H1 (cell line): ENCODE data around the gene CDC42SE1. TPM values are rescaled to one million over a fixed set of nuclear protein-coding genes. Genes with fewer than 3 reads are reported as not detected.

ENCODE experiments used
- CTCF ChIA-PET: fragments of 300-600 bp; sonication (Branson Sonifier 250); formaldehyde crosslinking; loops from one replicate; lab custom pipeline; 2021; ENCODE audit not compliant: partially characterized antibody; lab: Charles Lee
- POLR2A ChIA-PET: fragments of 300-600 bp; sonication (Branson Sonifier 250); formaldehyde crosslinking; loops from one replicate; lab custom pipeline; 2021; ENCODE audit warnings: inconsistent platforms; ENCODE audit not compliant: partially characterized antibody; lab: Charles Lee
- DNase-seq, 2 experiments: peaks; one replicate each; pipeline versions ENCODE4 v3.0.0 to v3.0.0-alpha.2; 2010 to 2022; ENCODE audit warnings: low spot score in 2 of 2, low read depth in 1 of 2, mixed read lengths in 1 of 2
- FAIRE-seq: peaks from 2 replicates; lab custom pipeline; 2011; peaks lifted over from hg19 to GRCh38; lab: Jason Lieb, UNC
- H2AFZ ChIP-seq: 2 replicates; pipeline ENCODE4 v1.8.1; 2012; ENCODE audit warnings: low read length, inconsistent platforms
- H2AK5ac ChIP-seq: 2 replicates; pipeline ENCODE4 v1.6.1; 2013; ENCODE audit warnings: low read depth, low read length
- H2BK120ac ChIP-seq: replicated peaks from 2 replicates; pipeline ENCODE3; 2013; ENCODE audit warnings: low read depth, low read length, inconsistent platforms
- H2BK12ac ChIP-seq: 2 replicates; pipeline ENCODE4 v1.6.1; 2013; ENCODE audit warnings: low read depth, low read length
- H2BK15ac ChIP-seq: 2 replicates; pipeline ENCODE4 v1.6.1; 2013; ENCODE audit warnings: low read length
- H2BK20ac ChIP-seq: 2 replicates; pipeline ENCODE4 v1.6.1; 2013; ENCODE audit warnings: low read length
- H2BK5ac ChIP-seq: 2 replicates; pipeline ENCODE4 v1.6.1; 2013; ENCODE audit warnings: low read depth, low read length
- H3K14ac ChIP-seq: 2 replicates; pipeline ENCODE4 v1.6.1; 2013; ENCODE audit warnings: inconsistent platforms; ENCODE audit not compliant: insufficient read length
- H3K18ac ChIP-seq: 2 replicates; pipeline ENCODE4 v1.6.1; 2013; ENCODE audit warnings: low read length; ENCODE audit errors: extremely low read depth
- H3K23ac ChIP-seq: 2 replicates; pipeline ENCODE4 v1.6.1; 2013; ENCODE audit warnings: inconsistent platforms; ENCODE audit not compliant: insufficient read length
- H3K23me2 ChIP-seq: 2 replicates; pipeline ENCODE4 v1.6.1; 2013; ENCODE audit warnings: low read depth, low read length
- H3K27ac ChIP-seq: 2 replicates; pipeline ENCODE4 v1.6.1; 2011; ENCODE audit warnings: low read depth, low read length, inconsistent platforms
- H3K27me3 ChIP-seq, 4 experiments: replicated peaks in 1 of 4; 1 replicate in 1 of 4; 2 replicates in 3 of 4; pipeline versions ENCODE4 v1.6.1 to v1.8.1; 2011 to 2013; ENCODE audit warnings: low read length in 3 of 4, mild to moderate bottlenecking in 3 of 4, inconsistent platforms in 2 of 4, mixed read lengths in 2 of 4, moderate library complexity in 1 of 4; ENCODE audit not compliant: control insufficient read depth in 3 of 4, insufficient read depth in 3 of 4; ENCODE audit errors: extremely low read depth in 1 of 4
- H3K36me3 ChIP-seq, 4 experiments: 2 replicates each; pipeline versions ENCODE4 v1.6.1 to v1.8.1; 2011 to 2013; ENCODE audit warnings: mild to moderate bottlenecking in 4 of 4, low read length in 3 of 4, moderate library complexity in 2 of 4, control low read depth in 1 of 4, inconsistent platforms in 1 of 4; ENCODE audit not compliant: insufficient read depth in 4 of 4, control insufficient read depth in 2 of 4
- H3K4ac ChIP-seq: replicated peaks from 2 replicates; pipeline ENCODE3; 2013; ENCODE audit warnings: low read length, low read depth, mixed read lengths, inconsistent platforms; ENCODE audit not compliant: insufficient read length
- H3K4me1 ChIP-seq, 4 experiments: replicated peaks in 1 of 4; 1 replicate in 1 of 4; 2 replicates in 3 of 4; pipeline versions ENCODE4 v1.6.1 to v1.8.1; 2011 to 2013; ENCODE audit warnings: low read length in 3 of 4, inconsistent platforms in 2 of 4, mixed read lengths in 1 of 4; ENCODE audit not compliant: insufficient read depth in 4 of 4, control insufficient read depth in 3 of 4
- H3K4me2 ChIP-seq, 2 experiments: 2 replicates each; pipeline versions ENCODE4 v1.6.1 to v1.8.1; 2011 to 2013; ENCODE audit warnings: low read depth in 2 of 2, low read length in 2 of 2, control low read depth in 1 of 2, inconsistent platforms in 1 of 2, mild to moderate bottlenecking in 1 of 2; ENCODE audit not compliant: insufficient read depth in 1 of 2
- H3K4me3 ChIP-seq, 4 experiments: fragments of 200-600, 300-600 bp in 1 of 4; sonication (generic), shearing (Covaris generic), sonication (Bioruptor Twin) in 1 of 4; 2 replicates each; pipeline versions ENCODE4 v1.5.1 to v1.8.1; 2011 to 2016; ENCODE audit warnings: low read length in 4 of 4, low read depth in 3 of 4, control low read depth in 2 of 4, inconsistent platforms in 2 of 4, mild to moderate bottlenecking in 2 of 4, mixed read lengths in 1 of 4, moderate library complexity in 1 of 4; ENCODE audit not compliant: insufficient read depth in 2 of 4; ENCODE audit errors: extremely low read depth in 1 of 4
- H3K56ac ChIP-seq: replicated peaks from 2 replicates; pipeline ENCODE3; 2013; ENCODE audit warnings: low read depth, mild to moderate bottlenecking, mixed read lengths, low read length, inconsistent platforms; ENCODE audit not compliant: insufficient read length
- H3K79me1 ChIP-seq: 2 replicates; pipeline ENCODE4 v1.6.1; 2013; ENCODE audit warnings: low read depth, low read length, control low read depth
- H3K79me2 ChIP-seq, 2 experiments: 2 replicates each; pipeline versions ENCODE4 v1.6.1 to v1.8.1; 2012 to 2013; ENCODE audit warnings: low read length in 2 of 2, mild to moderate bottlenecking in 2 of 2, inconsistent platforms in 1 of 2; ENCODE audit not compliant: insufficient read depth in 2 of 2, control insufficient read depth in 1 of 2
- H3K9ac ChIP-seq, 4 experiments: replicated peaks in 1 of 4; 1 replicate in 1 of 4; 2 replicates in 3 of 4; pipeline versions ENCODE4 v1.6.1 to v1.8.1; 2011 to 2013; ENCODE audit warnings: low read depth in 3 of 4, low read length in 3 of 4, control low read depth in 2 of 4, mild to moderate bottlenecking in 2 of 4, moderate library complexity in 2 of 4, inconsistent platforms in 1 of 4; ENCODE audit errors: extremely low read depth in 1 of 4
- H3K9me3 ChIP-seq, 2 experiments: 2 replicates each; pipeline versions ENCODE4 v1.6.1 to v1.8.1; 2012 to 2013; ENCODE audit warnings: mild to moderate bottlenecking in 2 of 2, moderate library complexity in 2 of 2, control low read depth in 1 of 2, inconsistent platforms in 1 of 2, low read depth in 1 of 2, low read length in 1 of 2, mixed read lengths in 1 of 2; ENCODE audit not compliant: insufficient read depth in 2 of 2
- H4K20me1 ChIP-seq, 2 experiments: replicated peaks in 1 of 2; 2 replicates each; pipeline versions ENCODE3 to v1.8.1; 2011 to 2013; ENCODE audit warnings: inconsistent platforms in 2 of 2, low read length in 2 of 2, mild to moderate bottlenecking in 1 of 2; ENCODE audit not compliant: insufficient read depth in 2 of 2, control insufficient read depth in 1 of 2
- H4K5ac ChIP-seq: 2 replicates; pipeline ENCODE4 v1.6.1; 2013; ENCODE audit warnings: low read length, low read depth, mixed read lengths, inconsistent platforms; ENCODE audit not compliant: insufficient read length
- H4K8ac ChIP-seq: 2 replicates; pipeline ENCODE4 v1.8.0; 2013; ENCODE audit warnings: mild to moderate bottlenecking, moderate library complexity, low read length, inconsistent platforms; ENCODE audit not compliant: insufficient read depth; ENCODE audit errors: extremely low read depth
- H4K91ac ChIP-seq: replicated peaks from 2 replicates; pipeline ENCODE3; 2013; ENCODE audit warnings: low read length, mixed read lengths, inconsistent platforms; ENCODE audit not compliant: insufficient read length
- BRCA1 ChIP-seq: IDR thresholded peaks from 2 replicates; pipeline ENCODE4 v1.6.1; 2012; ENCODE audit warnings: low read depth, low read length, improper control_type of control experiment
- CBX8 ChIP-seq: fragments of 300-800, 300-1000 bp; sonication (generic); IDR thresholded peaks from 2 replicates; pipeline ENCODE4 v1.7.1; 2016; ENCODE audit warnings: low read depth, low read length, borderline replicate concordance
- MAFK ChIP-seq: IDR thresholded peaks from 2 replicates; pipeline ENCODE4 v1.6.1; 2012; ENCODE audit warnings: low read depth, mild to moderate bottlenecking, improper control_type of control experiment, low read length
- MAX ChIP-seq: IDR thresholded peaks from 2 replicates; pipeline ENCODE4 v1.6.1; 2012; ENCODE audit warnings: inconsistent platforms
- NRF1 ChIP-seq: IDR thresholded peaks from 2 replicates; pipeline ENCODE4 v1.6.1; 2011; ENCODE audit warnings: mild to moderate bottlenecking, low read depth, low read length, improper control_type of control experiment
- PHF8 ChIP-seq: fragments of 200-600 bp; sonication (generic); conservative IDR thresholded peaks from 2 replicates; pipeline ENCODE4 v1.7.1; 2012; ENCODE audit warnings: low read depth, mild to moderate bottlenecking, inconsistent platforms, low read length, moderate library complexity
- RAD21 ChIP-seq, 2 experiments: IDR thresholded peaks in 1 of 2; conservative IDR thresholded peaks in 1 of 2; 2 replicates each; pipeline ENCODE4 v1.6.1; 2011; ENCODE audit warnings: low read depth in 2 of 2, low read length in 2 of 2, improper control_type of control experiment in 1 of 2, inconsistent platforms in 1 of 2, mild to moderate bottlenecking in 1 of 2, moderate library complexity in 1 of 2
- RBBP5 ChIP-seq: IDR thresholded peaks from 2 replicates; pipeline ENCODE4 v1.7.1; 2012; ENCODE audit warnings: low read depth, mild to moderate bottlenecking, inconsistent platforms, low read length, moderate library complexity, borderline replicate concordance
- RXRA ChIP-seq: IDR thresholded peaks from 2 replicates; pipeline ENCODE4 v1.6.1; 2011; ENCODE audit warnings: low read depth, mild to moderate bottlenecking, low read length, moderate library complexity; ENCODE audit not compliant: insufficient read depth
- SIX5 ChIP-seq: IDR thresholded peaks from 2 replicates; pipeline ENCODE4 v1.6.1; 2011; ENCODE audit warnings: mild to moderate bottlenecking, low read depth, low read length
- SP4 ChIP-seq: IDR thresholded peaks from 2 replicates; pipeline ENCODE4 v1.6.1; 2012; ENCODE audit warnings: low read length, inconsistent platforms
- YY1 ChIP-seq: IDR thresholded peaks from 2 replicates; pipeline ENCODE4 v1.6.1; 2011; ENCODE audit warnings: low read depth, mild to moderate bottlenecking, low read length
- WGBS, 2 experiments: shearing (Covaris generic) in 1 of 2; methylation state at CpG; one replicate each; pipeline versions ENCODE4 v1.1.6 to v1.1.7; 2013 to 2015; ENCODE audit warnings: low lambda C conversion rate in 2 of 2, mixed read lengths in 2 of 2, inconsistent platforms in 1 of 2, low coverage in 1 of 2, missing lambda C conversion rate in 1 of 2; ENCODE audit not compliant: insufficient replicate concordance in 2 of 2, insufficient coverage in 1 of 2, insufficient read length in 1 of 2; ENCODE audit errors: extremely low coverage in 1 of 2, missing lambda C conversion rate in 1 of 2; 5-methylcytosine and 5-hydroxymethylcytosine counted together
- polyA plus RNA-seq, 7 experiments: library from polyadenylated mRNA; depleted of rRNA in 3 of 7; stranded (reverse) in 5 of 7; unstranded in 2 of 7; fragments of >200 nt in 5 of 7; fragments of 200-250 nt in 2 of 7; gene quantifications; 1 replicate in 5 of 7; 2 replicates in 1 of 7; 4 replicates in 1 of 7; pipeline versions ENCODE4 v1.2.1 to v1.2.3, GENCODE V29; 2011 to 2013; ENCODE audit warnings: missing spikeins in 2 of 7, mixed read lengths in 2 of 7
- total RNA-seq: library from RNA; stranded (reverse); fragmentation: NEBNext Ultra II Directional; extraction: Animal tissue kit (Norgen Biotek cat#: 25700); gene quantifications from 2 replicates; pipeline ENCODE4 v1.2.1, GENCODE V29; 2021

Gene CDC42SE1
- total and polyA plus RNA-seq, 2 of the 8 experiments (the other 6 are each of a cell fraction or from before 2014, with no cell fraction given): 30.5 to 74.1 TPM

- Histone ChIP-seq H3K4ac (no peak overlapping the region), H4K8ac (no peak overlapping the region), H3K23ac (no peak overlapping the region), H3K23me2 (peaks cover 3% of the 10 kb centered on the region), H3K9me3 (no peaks in the 10 kb centered on the region), H3K4me1 (peaks cover 2 to 5% (median 3%) of the 10 kb centered on the region in 4 experiments; a peak in 4 of 7 replicates), H4K20me1 (no peaks in the 10 kb centered on the region), H3K79me2 (peaks cover 0 to 5% of the 10 kb centered on the region in 2 experiments; a peak in 2 of 4 replicates), H3K56ac (no peak overlapping the region), H3K27me3 (no peaks in the 10 kb centered on the region), H2BK15ac (no peak overlapping the region), H2BK5ac (no peak overlapping the region), H3K4me3 (no peak overlapping the region), H2AK5ac (no peak overlapping the region), H3K14ac (no peak overlapping the region), H2AFZ (no peak overlapping the region), H3K4me2 (no peak overlapping the region), H2BK120ac (no peak overlapping the region), H4K91ac (no peak overlapping the region), H3K36me3 (no peaks in the 10 kb centered on the region), H3K18ac (no peak overlapping the region), H3K27ac (no peak overlapping the region), H3K79me1 (no peaks in the 10 kb centered on the region), H3K9ac (no peak overlapping the region), H2BK12ac (no peak overlapping the region), H4K5ac (no peak overlapping the region), H2BK20ac (no peak overlapping the region)
- WGBS, 2 experiments: 91% methylated on average over 14 of the region's 14 CpGs; no CpG with 5 or more reads in 1 of the 2 experiments
- CTCF ChIA-PET: interaction anchor here (0.7 to 2.0 kb wide), 4 partner anchors 12 to 24 kb away, joined by 3 to 8 read pairs (median 5); partner anchors contain the start of gene BNIPL
- FAIRE-seq: no peak
- no peak for DNase-seq
- POLR2A ChIA-PET: interaction anchor here (0.6 to 1.3 kb wide), 4 partner anchors 25 to 450 kb away, joined by 3 to 4 read pairs (median 3); no protein-coding TSS in a partner anchor
- TF ChIP-seq SIX5 (no peak), MAX (no peak), MAFK (no peak), RAD21 (IDR thresholded peaks at IDR 0.05 in 1 of 2, conservative IDR thresholded peaks at IDR 0.05 in 1 of 2; ENCODE audit: low read depth in 2 of 2, low read length in 2 of 2) (no peak), YY1 (no peak), RBBP5 (no peak), RXRA (no peak), CBX8 (no peak), NRF1 (no peak), SP4 (no peak), BRCA1 (no peak), PHF8 (no peak)
These were observed 46.5 kb downstream of the CDC42SE1 start for GRCh38 chr1:151012684-151013471.
